HL-60 (cell line): ENCODE results near the gene SAE1.
A peak's percentile ranks its signal among the peaks of the same experiment; 100 is the strongest.

Source experiments
- DNase-seq, 2 experiments: peaks; one replicate each; pipeline ENCODE4 v3.0.0-alpha.2; 2010 to 2020; ENCODE audit warnings: low read depth in 1 of 2, low spot score in 1 of 2
- H3K27ac ChIP-seq: fragments of 250-450 bp; sonication (Bioruptor Pico); replicated peaks from 2 replicates; pipeline ENCODE4 v1.5.1; 2020; ENCODE audit warnings: mild to moderate bottlenecking, moderate library complexity
- H3K27me3 ChIP-seq: fragments of 250-450 bp; sonication (Bioruptor Pico); 2 replicates; pipeline ENCODE4 v1.5.1; 2021; ENCODE audit warnings: mild to moderate bottlenecking, moderate library complexity; ENCODE audit not compliant: insufficient read depth, poor library complexity, severe bottlenecking
- H3K4me3 ChIP-seq: replicated peaks from 2 replicates; pipeline ENCODE4 v1.5.1; 2011; ENCODE audit warnings: mild to moderate bottlenecking, control low read depth, low read length; ENCODE audit not compliant: insufficient read depth
- GABPA ChIP-seq: IDR thresholded peaks from 2 replicates; pipeline ENCODE4 v1.6.1; 2012; ENCODE audit warnings: low read depth
- POLR2AphosphoS5 ChIP-seq: IDR thresholded peaks from 2 replicates; pipeline ENCODE4 v1.6.1; 2012; ENCODE audit warnings: low read depth
- SPI1 ChIP-seq: IDR thresholded peaks from 2 replicates; pipeline ENCODE4 v1.6.1; 2012; ENCODE audit warnings: low read depth, mild to moderate bottlenecking, borderline replicate concordance
- TF ChIP-seq, protein P1 (sequence below): IDR thresholded peaks from one replicate; pipeline ENCODE4 v1.5.1; 2011; ENCODE audit warnings: low read length, control low read depth, inconsistent platforms; ENCODE audit not compliant: insufficient read depth
- TF ChIP-seq, protein P2 (sequence below): IDR thresholded peaks from 2 replicates; pipeline ENCODE4 v1.6.1; 2012; ENCODE audit warnings: low read depth; ENCODE audit not compliant: insufficient replicate concordance

The SAE1 gene

DNA sequence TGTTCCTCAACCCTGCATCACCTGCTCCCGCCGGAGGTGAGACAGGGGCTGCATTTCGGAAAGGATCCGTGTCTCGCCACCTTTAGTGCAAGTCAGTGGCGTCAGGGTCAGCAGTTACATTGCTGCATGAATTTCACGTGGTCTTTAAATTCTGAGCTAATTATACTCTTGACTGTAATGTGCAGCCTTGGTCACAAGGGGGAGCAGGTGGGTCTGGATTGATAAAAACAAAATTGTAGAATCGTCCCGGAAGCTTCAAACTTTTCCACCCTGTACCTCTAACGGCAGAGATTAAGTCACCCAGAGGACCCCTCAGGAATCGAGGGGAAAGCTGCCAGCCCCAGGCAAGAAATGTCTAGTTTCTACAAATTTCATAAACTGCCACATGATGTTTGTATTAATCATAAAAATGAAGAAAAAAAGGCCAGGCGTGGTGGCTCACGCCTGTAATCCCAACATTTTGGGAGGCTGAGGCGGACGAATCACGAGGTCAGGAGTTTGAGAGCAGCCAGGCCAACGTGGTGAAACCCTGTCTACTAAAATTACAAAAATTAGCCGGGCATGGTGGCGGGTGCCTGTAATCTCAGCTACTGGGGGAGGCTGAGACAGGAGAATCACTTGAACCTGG, 80.2 kb downstream of the SAE1 start:
- TF ChIP-seq SPI1 (no peak), GABPA (no peak), POLR2AphosphoS5 (no peak)
- TF ChIP-seq, protein P1, sequence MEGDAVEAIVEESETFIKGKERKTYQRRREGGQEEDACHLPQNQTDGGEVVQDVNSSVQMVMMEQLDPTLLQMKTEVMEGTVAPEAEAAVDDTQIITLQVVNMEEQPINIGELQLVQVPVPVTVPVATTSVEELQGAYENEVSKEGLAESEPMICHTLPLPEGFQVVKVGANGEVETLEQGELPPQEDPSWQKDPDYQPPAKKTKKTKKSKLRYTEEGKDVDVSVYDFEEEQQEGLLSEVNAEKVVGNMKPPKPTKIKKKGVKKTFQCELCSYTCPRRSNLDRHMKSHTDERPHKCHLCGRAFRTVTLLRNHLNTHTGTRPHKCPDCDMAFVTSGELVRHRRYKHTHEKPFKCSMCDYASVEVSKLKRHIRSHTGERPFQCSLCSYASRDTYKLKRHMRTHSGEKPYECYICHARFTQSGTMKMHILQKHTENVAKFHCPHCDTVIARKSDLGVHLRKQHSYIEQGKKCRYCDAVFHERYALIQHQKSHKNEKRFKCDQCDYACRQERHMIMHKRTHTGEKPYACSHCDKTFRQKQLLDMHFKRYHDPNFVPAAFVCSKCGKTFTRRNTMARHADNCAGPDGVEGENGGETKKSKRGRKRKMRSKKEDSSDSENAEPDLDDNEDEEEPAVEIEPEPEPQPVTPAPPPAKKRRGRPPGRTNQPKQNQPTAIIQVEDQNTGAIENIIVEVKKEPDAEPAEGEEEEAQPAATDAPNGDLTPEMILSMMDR, result peak; percentile 68
- TF ChIP-seq, protein P2, sequence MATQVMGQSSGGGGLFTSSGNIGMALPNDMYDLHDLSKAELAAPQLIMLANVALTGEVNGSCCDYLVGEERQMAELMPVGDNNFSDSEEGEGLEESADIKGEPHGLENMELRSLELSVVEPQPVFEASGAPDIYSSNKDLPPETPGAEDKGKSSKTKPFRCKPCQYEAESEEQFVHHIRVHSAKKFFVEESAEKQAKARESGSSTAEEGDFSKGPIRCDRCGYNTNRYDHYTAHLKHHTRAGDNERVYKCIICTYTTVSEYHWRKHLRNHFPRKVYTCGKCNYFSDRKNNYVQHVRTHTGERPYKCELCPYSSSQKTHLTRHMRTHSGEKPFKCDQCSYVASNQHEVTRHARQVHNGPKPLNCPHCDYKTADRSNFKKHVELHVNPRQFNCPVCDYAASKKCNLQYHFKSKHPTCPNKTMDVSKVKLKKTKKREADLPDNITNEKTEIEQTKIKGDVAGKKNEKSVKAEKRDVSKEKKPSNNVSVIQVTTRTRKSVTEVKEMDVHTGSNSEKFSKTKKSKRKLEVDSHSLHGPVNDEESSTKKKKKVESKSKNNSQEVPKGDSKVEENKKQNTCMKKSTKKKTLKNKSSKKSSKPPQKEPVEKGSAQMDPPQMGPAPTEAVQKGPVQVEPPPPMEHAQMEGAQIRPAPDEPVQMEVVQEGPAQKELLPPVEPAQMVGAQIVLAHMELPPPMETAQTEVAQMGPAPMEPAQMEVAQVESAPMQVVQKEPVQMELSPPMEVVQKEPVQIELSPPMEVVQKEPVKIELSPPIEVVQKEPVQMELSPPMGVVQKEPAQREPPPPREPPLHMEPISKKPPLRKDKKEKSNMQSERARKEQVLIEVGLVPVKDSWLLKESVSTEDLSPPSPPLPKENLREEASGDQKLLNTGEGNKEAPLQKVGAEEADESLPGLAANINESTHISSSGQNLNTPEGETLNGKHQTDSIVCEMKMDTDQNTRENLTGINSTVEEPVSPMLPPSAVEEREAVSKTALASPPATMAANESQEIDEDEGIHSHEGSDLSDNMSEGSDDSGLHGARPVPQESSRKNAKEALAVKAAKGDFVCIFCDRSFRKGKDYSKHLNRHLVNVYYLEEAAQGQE, result no peak
- Histone ChIP-seq H3K27me3 (no peaks in the 10 kb centered on the region), H3K27ac (peak overlapping the region; percentile 58), H3K4me3 (no peak overlapping the region)
- peak; percentile 38 to 83 for DNase-seq

DNA sequence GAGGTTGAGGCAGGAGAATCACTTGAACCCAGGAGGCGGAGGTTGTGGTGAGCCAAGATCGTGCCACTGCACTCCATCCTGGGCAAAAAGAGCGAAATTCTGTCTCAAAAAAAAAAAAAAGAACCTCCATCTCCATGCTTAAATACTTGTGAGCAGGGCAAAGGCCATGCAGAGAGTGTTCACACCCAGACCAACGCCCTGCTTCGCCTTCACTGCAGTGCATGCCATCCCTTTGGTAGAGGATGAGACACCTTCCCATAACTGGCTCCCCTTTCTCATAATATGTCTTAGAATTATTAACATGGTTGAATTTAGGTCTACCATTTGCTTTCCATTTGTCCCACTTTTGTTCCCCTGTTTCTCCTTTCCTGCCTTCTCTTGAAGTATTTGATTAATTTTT, 84.9 kb downstream of the SAE1 start:
- DNase-seq, result no peak
- Histone ChIP-seq H3K4me3 (no peak overlapping the region), H3K27me3 (no peaks in the 10 kb centered on the region), H3K27ac (no peak overlapping the region)
- TF ChIP-seq GABPA, result no peak
- TF ChIP-seq, protein P1, result no peak
- no peak for TF ChIP-seq POLR2AphosphoS5
- no peak for TF ChIP-seq SPI1
- TF ChIP-seq, protein P2, result no peak

DNA sequence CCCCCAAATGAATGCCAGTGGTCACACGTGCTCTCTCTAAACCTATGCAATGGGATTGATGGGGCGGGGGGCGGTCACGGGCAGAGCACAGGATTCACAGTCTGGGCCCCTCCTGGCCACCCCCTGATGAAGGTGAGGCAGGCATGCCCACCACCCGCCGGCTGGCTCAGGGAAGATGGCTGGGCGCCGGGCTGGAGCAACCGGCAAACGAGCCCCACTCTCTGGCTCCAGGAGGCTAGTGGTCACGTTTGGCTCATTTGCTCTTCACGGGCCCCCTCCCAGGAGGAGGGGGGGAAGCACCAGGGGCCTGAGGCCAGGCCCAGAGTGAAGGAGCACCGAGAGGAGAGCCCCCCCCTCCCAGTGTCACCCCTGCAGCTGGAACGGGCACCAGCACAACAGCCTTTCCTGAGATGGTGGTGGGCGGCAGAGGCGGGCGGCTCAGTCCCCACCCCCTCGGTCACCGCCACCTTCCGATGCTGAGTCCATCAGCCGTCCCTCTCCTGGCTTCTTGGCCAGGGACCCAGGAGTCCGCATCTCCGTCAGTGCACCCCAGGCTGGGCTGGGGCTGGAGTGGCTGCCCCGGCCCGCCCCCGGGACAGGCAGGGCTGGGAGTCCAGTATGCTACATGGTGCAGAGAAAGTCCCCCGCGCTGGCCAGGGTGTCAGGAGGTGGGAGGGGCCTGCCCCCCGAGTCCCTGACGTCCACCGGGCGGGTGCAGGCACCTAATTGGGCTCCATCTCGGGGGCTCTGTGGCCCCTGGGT, 90.6 kb downstream of the SAE1 start:
- no peak for TF ChIP-seq GABPA
- TF ChIP-seq POLR2AphosphoS5, result no peak
- no peak for TF ChIP-seq SPI1
- TF ChIP-seq, protein P2, result no peak
- TF ChIP-seq, protein P1, result no peak
- H3K27ac ChIP-seq, result no peak overlapping the region

More for the DNA sequence above, 90.6 kb downstream of the SAE1 start:
- Histone ChIP-seq H3K27me3 (no peaks in the 10 kb centered on the region), H3K4me3 (no peak overlapping the region)
- no peak for DNase-seq
